Keratinocyte (primary cell): Measurements from ENCODE around the gene FBXO15.

ENCODE experiments used
- CTCF ChIP-seq, 3 experiments: IDR thresholded peaks in 1 of 3; conservative IDR thresholded peaks in 1 of 3; optimal IDR thresholded peaks in 1 of 3; 2 replicates in 2 of 3; 3 replicates in 1 of 3; pipeline versions ENCODE3 to v1.5.1; 2011; ENCODE audit warnings: low read length in 3 of 3, mild to moderate bottlenecking in 3 of 3, moderate library complexity in 2 of 3, control low read depth in 1 of 3, inconsistent platforms in 1 of 3; ENCODE audit not compliant: insufficient read depth in 2 of 3; ENCODE audit errors: extremely low read depth in 1 of 3
- EZH2 ChIP-seq: IDR thresholded peaks from one replicate; pipeline ENCODE4 v1.6.1; 2012; ENCODE audit warnings: inconsistent platforms, mild to moderate bottlenecking, low read length, moderate library complexity

GRCh38 chr18:74083557-74083952, 64.1 kb downstream of the FBXO15 start:
- no peak for TF ChIP-seq CTCF (optimal IDR thresholded peaks at IDR 0.05 in 1 of 3, IDR thresholded peaks at IDR 0.05 in 1 of 3, conservative IDR thresholded peaks at IDR 0.05 in 1 of 3; ENCODE audit: extremely low read depth in 1 of 3, insufficient read depth in 2 of 3, low read length in 3 of 3)
- no peak for TF ChIP-seq EZH2
